PC-3 (cell line): ENCODE data around the gene FGF4. TPM values are rescaled to one million over a fixed set of nuclear protein-coding genes. Genes with fewer than 3 reads are reported as not detected.
A peak's percentile ranks its signal among the peaks of the same experiment; 100 is the strongest.

Source experiments
- ATAC-seq: fragments of 200-7000 bp; cut with Tn5 transposase; 2 replicates; pipeline ENCODE4 v1.9.1; 2020; ENCODE audit warnings: mild to moderate bottlenecking, moderate library complexity
- BruUV-seq: library from RNA; stranded (reverse); fragments of 400-500 nt; replicated peaks from 2 replicates; lab custom pipeline; 2021; lab: Mats Ljungman, UMichigan
- CTCF ChIA-PET: fragments of 300-600 bp; sonication (Branson Sonifier 250); formaldehyde crosslinking; loops from one replicate; lab custom pipeline; 2022; ENCODE audit warnings: antibody characterized with exemption; lab: Charles Lee
- POLR2A ChIA-PET: fragments of 300-600 bp; sonication (Branson Sonifier 250); formaldehyde crosslinking; loops from one replicate; lab custom pipeline; 2022; ENCODE audit warnings: antibody characterized with exemption; ENCODE audit not compliant: unreplicated experiment; lab: Charles Lee
- DNase-seq: peaks from one replicate; pipeline ENCODE4 v3.0.0-alpha.2; 2015
- H2AFZ ChIP-seq: fragments of 300-600 bp; sonication (generic); 2 replicates; pipeline ENCODE4 v1.6.0; 2016; ENCODE audit warnings: antibody characterized with exemption, low read length
- H3F3A ChIP-seq: fragments of 300-600 bp; sonication (generic); one replicate; pipeline ENCODE4 v1.6.0; 2017; ENCODE audit warnings: antibody characterized with exemption, low read length, control low read depth, mild to moderate bottlenecking; ENCODE audit not compliant: unreplicated experiment
- H3K27ac ChIP-seq: fragments of 300-600 bp; sonication (generic); 2 replicates; pipeline ENCODE4 v1.5.1; 2016; ENCODE audit warnings: mild to moderate bottlenecking, low read length
- H3K27me3 ChIP-seq: fragments of 300-600 bp; sonication (generic); 2 replicates; pipeline ENCODE4 v1.6.1; 2016; ENCODE audit warnings: low read length, mixed read lengths
- H3K36me3 ChIP-seq: fragments of 300-600 bp; sonication (generic); 2 replicates; pipeline ENCODE4 v1.6.1; 2016; ENCODE audit warnings: low read depth, mixed run types, low read length, mixed read lengths
- H3K4me1 ChIP-seq: fragments of 300-600 bp; sonication (generic); 2 replicates; pipeline ENCODE4 v1.5.1; 2016; ENCODE audit warnings: low read length; ENCODE audit not compliant: insufficient read depth
- H3K4me2 ChIP-seq: fragments of 300-600 bp; sonication (generic); 2 replicates; pipeline ENCODE4 v1.6.0; 2016; ENCODE audit warnings: low read length
- H3K4me3 ChIP-seq: fragments of 300-600 bp; sonication (generic); 2 replicates; pipeline ENCODE4 v1.5.1; 2016; ENCODE audit warnings: mild to moderate bottlenecking, low read length, mixed read lengths
- H3K79me2 ChIP-seq: fragments of 300-600 bp; sonication (generic); 2 replicates; pipeline ENCODE4 v1.6.1; 2017; ENCODE audit warnings: low read length, mixed read lengths
- H3K9ac ChIP-seq: fragments of 300-600 bp; sonication (generic); 2 replicates; pipeline ENCODE4 v1.6.0; 2016; ENCODE audit warnings: mild to moderate bottlenecking, low read length
- H3K9me2 ChIP-seq: fragments of 300-600 bp; sonication (generic); replicated peaks from 2 replicates; pipeline ENCODE4 v1.6.1; 2016; ENCODE audit warnings: mixed run types, low read length, mixed read lengths
- H3K9me3 ChIP-seq: fragments of 300-600 bp; sonication (generic); 2 replicates; pipeline ENCODE4 v1.6.1; 2016; ENCODE audit warnings: low read length, mixed read lengths
- H4K20me1 ChIP-seq: fragments of 300-600 bp; sonication (generic); 2 replicates; pipeline ENCODE4 v1.6.1; 2016; ENCODE audit warnings: low read length, mixed read lengths
- EZH2 ChIP-seq: fragments of 300-600 bp; sonication (generic); IDR thresholded peaks from one replicate; pipeline ENCODE4 v1.6.1; 2017; ENCODE audit warnings: antibody characterized with exemption, mild to moderate bottlenecking, low read length; ENCODE audit not compliant: unreplicated experiment
- EZH2phosphoT487 ChIP-seq: fragments of 300-600 bp; sonication (generic); IDR thresholded peaks from 2 replicates; pipeline ENCODE4 v1.6.1; 2018; ENCODE audit warnings: mild to moderate bottlenecking, antibody characterized with exemption, low read length, borderline replicate concordance
- intact Hi-C: fragments of 100-400 bp; cut with micrococcal nuclease; formaldehyde crosslinking; loops from 2 replicates; pipeline ENCODE4 v1.9.0; 2023
- total RNA-seq: library from RNA; depleted of rRNA; stranded (reverse); fragments of >200 nt; gene quantifications from 2 replicates; pipeline ENCODE4 v1.2.3, GENCODE V29; 2014
- TF ChIP-seq, protein P1 (sequence below): fragments of 300-600 bp; sonication (generic); conservative IDR thresholded peaks from 2 replicates; pipeline ENCODE4 v1.5.1; 2017; ENCODE audit warnings: antibody characterized with exemption, low read depth, mild to moderate bottlenecking, low read length

FGF4 gene
- total RNA-seq, 1 experiment from 2014 or later = not detected

- DNase-seq (peak; percentile 86), ATAC-seq (peak; percentile 50; the same call in 1 of the 2 replicates)
- Histone ChIP-seq H3K36me3 (no peaks in the 10 kb centered on the region), H3K27ac (no peak overlapping the region), H3K4me2 (peak overlapping the region; percentile 42), H3K9me2 (no peaks in the 10 kb centered on the region), H3K79me2 (no peaks in the 10 kb centered on the region), H3K4me1 (peaks cover 7% of the 10 kb centered on the region), H3F3A (no peaks in the 10 kb centered on the region), H3K9me3 (no peaks in the 10 kb centered on the region), H3K9ac (no peak overlapping the region), H2AFZ (no peak overlapping the region), H3K4me3 (no peak overlapping the region), H3K27me3 (no peaks in the 10 kb centered on the region), H4K20me1 (no peaks in the 10 kb centered on the region)
- CTCF ChIA-PET = no interaction called here
- BruUV-seq = no TSS peak
- POLR2A ChIA-PET = no interaction called here
- intact Hi-C loops = no loop called here
- TF ChIP-seq, protein P1, sequence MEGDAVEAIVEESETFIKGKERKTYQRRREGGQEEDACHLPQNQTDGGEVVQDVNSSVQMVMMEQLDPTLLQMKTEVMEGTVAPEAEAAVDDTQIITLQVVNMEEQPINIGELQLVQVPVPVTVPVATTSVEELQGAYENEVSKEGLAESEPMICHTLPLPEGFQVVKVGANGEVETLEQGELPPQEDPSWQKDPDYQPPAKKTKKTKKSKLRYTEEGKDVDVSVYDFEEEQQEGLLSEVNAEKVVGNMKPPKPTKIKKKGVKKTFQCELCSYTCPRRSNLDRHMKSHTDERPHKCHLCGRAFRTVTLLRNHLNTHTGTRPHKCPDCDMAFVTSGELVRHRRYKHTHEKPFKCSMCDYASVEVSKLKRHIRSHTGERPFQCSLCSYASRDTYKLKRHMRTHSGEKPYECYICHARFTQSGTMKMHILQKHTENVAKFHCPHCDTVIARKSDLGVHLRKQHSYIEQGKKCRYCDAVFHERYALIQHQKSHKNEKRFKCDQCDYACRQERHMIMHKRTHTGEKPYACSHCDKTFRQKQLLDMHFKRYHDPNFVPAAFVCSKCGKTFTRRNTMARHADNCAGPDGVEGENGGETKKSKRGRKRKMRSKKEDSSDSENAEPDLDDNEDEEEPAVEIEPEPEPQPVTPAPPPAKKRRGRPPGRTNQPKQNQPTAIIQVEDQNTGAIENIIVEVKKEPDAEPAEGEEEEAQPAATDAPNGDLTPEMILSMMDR = no peak
- no peak for TF ChIP-seq EZH2
- no peak for TF ChIP-seq EZH2phosphoT487
These were observed 30.7 kb downstream of the FGF4 start for GRCh38 chr11:69744435-69744834.

- H3K9ac ChIP-seq = no peak overlapping the region
- intact Hi-C loops = no loop called here
- ATAC-seq = no peak
- H3K27me3 ChIP-seq = no peaks in the 10 kb centered on the region
- ChIA-PET CTCF (no interaction called here), POLR2A (no interaction called here)
- no peaks in the 10 kb centered on the region for H3K4me1 ChIP-seq
- H2AFZ ChIP-seq = no peak overlapping the region
- H3F3A ChIP-seq = no peaks in the 10 kb centered on the region
- no peaks in the 10 kb centered on the region for H3K79me2 ChIP-seq
- BruUV-seq = no TSS peak
- H3K27ac ChIP-seq = no peak overlapping the region
- H4K20me1 ChIP-seq = no peaks in the 10 kb centered on the region
- H3K4me2 ChIP-seq = no peak overlapping the region
- no peak overlapping the region for H3K4me3 ChIP-seq
- H3K9me2 ChIP-seq = no peaks in the 10 kb centered on the region
- H3K9me3 ChIP-seq = peaks cover 12% of the 10 kb centered on the region; the same call in 1 of the 2 replicates
- TF ChIP-seq EZH2 (no peak), EZH2phosphoT487 (no peak)
- TF ChIP-seq, protein P1 = no peak
- no peak for DNase-seq
- no peaks in the 10 kb centered on the region for H3K36me3 ChIP-seq
These were observed 40.3 kb downstream of the FGF4 start for GRCh38 chr11:69734841-69735240.

DNA sequence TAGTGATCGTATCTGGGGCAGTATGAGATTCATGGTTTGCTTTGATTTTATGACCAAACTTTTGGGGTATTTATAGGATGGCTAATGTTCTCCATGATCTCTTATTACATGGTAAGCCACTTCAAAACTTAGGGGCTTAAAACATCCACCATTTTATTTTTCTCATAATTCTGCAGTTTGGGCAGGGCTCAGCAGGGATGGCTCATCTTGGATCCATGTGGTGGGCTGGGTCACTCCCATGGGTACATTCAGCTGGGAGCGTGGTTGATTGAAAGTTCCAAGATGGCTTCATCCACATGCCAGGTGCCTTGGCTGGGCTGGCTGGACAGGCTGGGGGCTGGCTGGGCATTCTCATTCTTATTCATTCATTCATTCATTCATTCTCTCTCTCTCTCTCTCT is 40.8 kb downstream of the FGF4 start:
- no peaks in the 10 kb centered on the region for H4K20me1 ChIP-seq
- ATAC-seq (no peak), DNase-seq (no peak)
- H3K9ac ChIP-seq = no peak overlapping the region
- intact Hi-C loops = no loop called here
- no peaks in the 10 kb centered on the region for H3K9me2 ChIP-seq
- H2AFZ ChIP-seq = no peak overlapping the region
- H3K36me3 ChIP-seq = no peaks in the 10 kb centered on the region
- no peaks in the 10 kb centered on the region for H3K27me3 ChIP-seq
- no peaks in the 10 kb centered on the region for H3F3A ChIP-seq
- TF ChIP-seq EZH2 (no peak), EZH2phosphoT487 (no peak)
- TF ChIP-seq, protein P1 = no peak
- H3K4me2 ChIP-seq = no peak overlapping the region
- no peak overlapping the region for H3K27ac ChIP-seq
- H3K4me1 ChIP-seq = no peaks in the 10 kb centered on the region
- ChIA-PET POLR2A (no interaction called here), CTCF (no interaction called here)
- H3K4me3 ChIP-seq = no peak overlapping the region
- peaks cover 12% of the 10 kb centered on the region; the same call in 1 of the 2 replicates for H3K9me3 ChIP-seq
- H3K79me2 ChIP-seq = no peaks in the 10 kb centered on the region
- no TSS peak for BruUV-seq
